ENCODE results near the gene BNIPL.

Gene BNIPL

GRCh38 chr1:151036356-151036755 is at the start of gene BNIPL:
TSS of gene BNIPL (plus strand) at chr1:151036586. CDS start at chr1:151036726, 140 bp downstream.
- DNase-seq: no peak

GRCh38 chr1:150987924-150988323 is 48.5 kb upstream of the BNIPL start:
- peak; percentile 37 for DNase-seq

GRCh38 chr1:150992626-150993025 is 43.8 kb upstream of the BNIPL start:
- DNase-seq: no peak

DNA sequence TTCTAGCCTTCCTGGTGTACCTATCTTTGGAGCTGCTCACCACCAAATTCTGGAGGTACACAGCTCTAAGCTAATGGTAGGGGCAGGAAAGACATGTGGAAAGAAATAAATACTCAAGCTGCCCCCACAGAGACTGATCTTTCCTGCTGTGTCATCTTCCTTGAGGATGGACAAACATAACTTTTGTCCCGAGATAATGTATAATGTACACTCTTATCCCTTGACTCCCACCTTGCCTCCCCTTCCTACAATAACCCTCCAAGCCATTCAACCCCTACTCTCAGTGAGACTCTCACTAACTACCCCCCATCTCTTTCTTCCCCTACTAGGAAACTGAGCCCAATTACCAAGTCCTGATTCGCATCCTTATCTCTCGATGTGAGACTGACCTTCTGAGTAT is 42.1 kb upstream of the BNIPL start:
- no peak for DNase-seq

DNA sequence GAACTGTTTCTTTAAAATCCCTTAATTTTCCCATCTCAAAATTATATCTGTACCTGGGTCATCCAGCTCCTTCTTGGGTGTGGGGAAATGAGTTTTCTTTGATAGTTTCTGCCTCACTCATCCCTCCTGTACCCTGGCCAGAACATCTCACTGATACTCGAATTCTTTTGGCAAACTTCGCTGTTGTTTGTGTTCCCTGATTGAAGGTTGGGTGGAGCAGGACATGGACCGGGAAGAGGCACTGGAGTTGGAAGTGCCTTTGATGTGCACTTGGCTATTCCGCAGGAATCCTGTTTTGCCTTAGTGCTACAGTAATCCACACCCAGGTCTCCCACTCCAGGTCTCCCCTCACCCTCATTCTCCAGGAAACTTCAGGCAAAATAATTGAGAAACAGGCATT is 40.9 kb upstream of the BNIPL start:
- no peak for DNase-seq

GRCh38 chr1:150995896-150996295 is 40.5 kb upstream of the BNIPL start:
- DNase-seq: no peak

GRCh38 chr1:150997126-150997872 is 39.1 kb upstream of the BNIPL start:
- DNase-seq: no peak

DNA sequence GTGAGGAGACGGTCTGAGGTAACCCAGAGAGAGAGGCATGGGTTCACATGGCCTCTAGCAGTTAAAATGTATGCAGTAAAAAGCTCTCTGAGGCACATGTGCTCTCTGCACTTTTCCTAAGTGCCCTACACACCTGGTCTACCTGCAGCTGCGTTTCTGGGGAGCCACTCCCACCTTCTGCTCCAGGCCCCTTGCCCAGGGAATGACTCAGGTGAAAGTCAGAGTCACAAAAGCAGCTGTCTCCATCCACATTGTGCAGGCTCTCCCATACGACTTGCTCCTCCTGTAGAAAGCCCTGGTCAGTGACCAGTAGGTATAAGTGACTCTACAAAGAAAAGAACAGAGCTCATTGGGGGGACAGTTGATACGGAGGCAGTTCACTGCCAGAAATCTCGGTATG is 38.4 kb upstream of the BNIPL start:
- no peak for DNase-seq

DNA sequence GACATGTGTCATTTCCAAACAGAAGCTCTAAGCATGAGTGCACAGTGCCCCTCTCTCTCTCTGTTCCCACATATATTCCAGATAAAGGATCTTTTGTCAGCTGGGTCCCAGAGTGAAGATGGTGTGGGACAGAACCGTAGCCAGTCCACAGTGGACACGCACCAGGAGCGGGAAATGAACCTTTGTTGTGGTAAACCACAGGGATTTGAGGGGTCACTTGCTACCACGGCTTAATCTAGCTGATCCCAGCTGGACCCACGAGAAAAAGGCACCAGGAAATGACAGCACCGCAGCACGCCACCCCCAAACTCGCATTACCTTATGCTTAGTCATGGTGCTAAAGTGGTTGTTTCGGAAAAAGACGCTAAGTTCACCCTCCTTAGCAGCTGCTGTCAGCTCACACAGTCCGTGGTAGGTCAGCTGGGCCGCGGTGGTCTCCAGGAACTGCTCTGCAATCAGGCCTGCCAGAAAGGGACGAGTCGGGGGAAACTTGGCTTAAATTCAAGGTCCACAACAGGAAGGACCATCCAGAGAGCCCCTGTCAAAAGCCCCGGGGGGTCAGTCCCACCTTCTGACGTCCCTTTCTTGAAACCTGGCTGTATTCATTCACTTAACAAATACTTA is 37.2 kb upstream of the BNIPL start:
- DNase-seq: no peak

DNA sequence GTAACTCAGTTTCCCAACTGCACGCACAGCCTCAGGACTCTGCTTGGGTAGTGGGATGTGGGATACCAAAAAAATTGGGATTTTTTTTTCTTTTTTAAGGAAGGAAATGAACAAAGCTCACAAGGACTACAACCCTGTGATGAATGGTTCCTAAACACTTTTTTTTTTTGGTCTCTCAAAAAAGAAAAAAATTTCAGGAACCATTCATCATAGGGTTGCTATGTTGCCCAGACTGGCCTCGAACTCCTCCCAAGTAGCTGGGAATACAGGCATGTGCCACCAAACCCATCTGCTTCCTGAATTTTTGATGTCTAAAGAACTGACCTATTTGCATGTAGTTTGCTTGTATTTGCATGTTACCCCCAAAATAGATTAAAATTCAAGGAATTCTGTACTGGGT is 36.5 kb upstream of the BNIPL start:
- no peak for DNase-seq

GRCh38 chr1:151000408-151000807 is 36.0 kb upstream of the BNIPL start:
- no peak for DNase-seq

- DNase-seq: no peak
These were observed 34.8 kb upstream of the BNIPL start for GRCh38 chr1:151001602-151002001.

GRCh38 chr1:151002051-151002450 is 34.3 kb upstream of the BNIPL start:
- DNase-seq: no peak

DNA sequence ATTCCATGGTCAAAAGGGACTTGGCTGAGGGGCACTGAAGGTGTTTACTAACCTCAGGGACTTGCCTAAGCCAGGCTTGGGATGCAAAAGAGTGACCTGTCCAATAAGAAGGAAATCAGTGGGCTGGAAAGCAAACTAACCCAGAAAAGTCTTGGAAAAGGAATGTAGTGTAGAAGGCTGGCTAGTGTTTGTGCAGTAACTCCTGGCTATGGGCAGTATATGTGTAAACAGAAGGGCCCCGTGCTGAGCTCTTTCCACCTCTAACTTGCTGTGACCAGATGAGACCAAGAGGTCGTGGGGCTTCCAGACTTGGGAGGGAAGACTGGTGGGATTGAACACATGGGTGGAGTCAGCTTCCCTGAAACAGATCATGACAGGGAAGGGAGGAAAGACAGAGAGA is 33.8 kb upstream of the BNIPL start:
- no peak for DNase-seq

DNA sequence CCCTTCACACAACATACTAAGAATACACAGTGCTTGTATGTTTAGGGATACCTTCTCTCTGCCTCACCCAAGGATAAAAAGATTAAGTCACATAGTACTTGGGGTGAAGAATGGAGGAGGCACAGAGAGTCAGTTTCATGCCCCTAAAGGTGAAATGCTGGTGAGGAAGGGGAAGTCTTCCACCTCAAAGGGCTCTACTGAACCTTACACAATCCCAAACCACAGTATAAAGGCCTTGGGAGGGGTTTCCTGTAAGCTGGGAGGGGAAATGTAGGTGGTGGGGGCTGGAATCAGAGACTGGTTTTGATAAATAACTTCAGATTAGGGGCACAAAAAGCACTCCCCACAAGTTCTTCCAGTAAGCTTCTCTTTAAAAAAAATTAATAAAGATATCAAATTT is 33.2 kb upstream of the BNIPL start:
- DNase-seq: no peak

DNA sequence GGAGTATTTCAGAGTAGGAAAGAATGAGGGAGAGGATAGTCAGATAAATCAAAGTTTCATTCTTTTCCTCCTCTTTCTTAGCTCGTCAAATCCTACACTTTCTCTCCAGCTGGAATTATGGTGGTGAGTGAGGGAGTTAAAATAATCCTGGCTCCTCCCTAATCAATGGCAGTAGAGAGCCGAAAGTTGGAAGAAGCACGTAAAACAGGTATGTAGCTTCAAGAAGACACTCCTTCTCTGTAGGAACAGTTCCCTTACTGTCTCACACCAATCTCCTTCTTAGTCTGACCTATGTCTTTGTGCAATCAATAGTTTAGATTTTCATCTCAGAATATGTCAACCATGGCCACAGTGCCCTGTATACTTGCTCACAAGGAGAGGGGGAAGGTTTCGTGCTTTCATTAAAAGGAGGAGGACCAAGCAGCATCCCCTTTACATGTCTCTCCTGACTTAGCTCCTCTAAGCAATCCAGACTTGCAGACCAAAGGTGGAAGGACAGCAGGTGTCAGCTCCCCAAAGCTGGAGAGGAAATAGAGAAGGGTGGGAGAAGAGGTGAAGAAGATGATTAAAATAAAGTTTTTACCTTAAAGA is 30.6 kb upstream of the BNIPL start:
- no peak for DNase-seq

GRCh38 chr1:151006327-151007052 is 29.9 kb upstream of the BNIPL start, which contains the start of gene MINDY1:
TSS of gene MINDY1 (minus strand) at chr1:151006902. CDS start at chr1:151002617, 4,285 bp downstream.
- peak; percentile 89 for DNase-seq

GRCh38 chr1:151007853-151008243 is 28.5 kb upstream of the BNIPL start:
- DNase-seq: no peak

GRCh38 chr1:151008244-151009205 is 27.9 kb upstream of the BNIPL start, which contains the start of gene PRUNE1:
TSS of gene PRUNE1 (plus strand) at chr1:151008449. CDS start at chr1:151008633, 184 bp downstream.
- DNase-seq: peak; percentile 97

DNA sequence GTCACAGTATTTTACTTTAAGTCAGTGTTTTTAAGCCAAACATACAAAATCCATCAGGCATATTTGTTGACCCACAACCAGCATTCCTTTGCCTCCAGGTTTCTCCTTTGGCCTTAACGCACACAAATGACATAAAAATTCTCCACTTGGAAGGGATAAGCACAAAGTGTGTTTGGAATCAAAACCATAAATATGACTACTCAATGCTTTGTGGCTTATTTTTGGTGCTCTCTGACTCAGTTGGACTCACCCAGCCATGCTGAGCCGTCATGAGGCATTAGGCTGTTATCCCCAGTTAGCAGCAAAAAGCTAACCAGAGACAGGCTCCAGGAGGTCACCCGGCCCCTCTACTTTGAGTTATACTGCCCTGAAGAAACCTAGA is 27.2 kb upstream of the BNIPL start:
- DNase-seq: no peak

- no peak for DNase-seq
These were observed 26.6 kb upstream of the BNIPL start for GRCh38 chr1:151009674-151010345.

- no peak for DNase-seq
These were observed 26.1 kb upstream of the BNIPL start for GRCh38 chr1:151010346-151010726.

All from DMS153 (cell line).